Upper lobe of right lung (tissue), 1 donor: ENCODE measurements around the gene STK39. TPM values are rescaled to one million over a fixed set of nuclear protein-coding genes. Genes with fewer than 3 reads are reported as not detected.

Source experiments
- ATAC-seq: fragments of 200-7000 bp; cut with Tn5 transposase; one replicate; pipeline ENCODE4 v1.9.1; 2020; ENCODE audit warnings: mild to moderate bottlenecking, moderate library complexity
- DNase-seq: peaks from one replicate; pipeline ENCODE4 v3.0.0-alpha.2; 2020
- H3K27ac ChIP-seq: fragments of 200-600 bp; one replicate; pipeline ENCODE4 v1.8.0; 2022
- H3K27me3 ChIP-seq: fragments of 200-600 bp; one replicate; pipeline ENCODE4 v1.8.0; 2022; ENCODE audit warnings: mild to moderate bottlenecking
- H3K36me3 ChIP-seq: fragments of 200-600 bp; one replicate; pipeline ENCODE4 v1.8.0; 2022
- H3K4me1 ChIP-seq: fragments of 200-600 bp; one replicate; pipeline ENCODE4 v1.8.0; 2022
- H3K4me3 ChIP-seq: fragments of 200-600 bp; one replicate; pipeline ENCODE4 v1.8.0; 2022; ENCODE audit warnings: mild to moderate bottlenecking
- H3K9me3 ChIP-seq: fragments of 200-600 bp; one replicate; pipeline ENCODE4 v1.8.0; 2022
- CTCF ChIP-seq: fragments of 200-600 bp; IDR thresholded peaks from one replicate; pipeline ENCODE4 v1.8.0; 2022; ENCODE audit warnings: antibody characterized with exemption
- intact Hi-C: fragments of 100-400 bp; cut with DNase I; formaldehyde crosslinking; loops from one replicate; pipeline ENCODE4 v1.11.0; 2022
- total RNA-seq: library from RNA; stranded (reverse); fragmentation: NEBNext Ultra II Directional; extraction: Animal tissue kit (Norgen Biotek cat#: 25700); gene quantifications from one replicate; pipeline ENCODE4 v1.2.1, GENCODE V29; 2021
- donor health status: DM: no; HTN: yes; CAD: no; lungs with severe emphysema.

The STK39 gene
- total RNA-seq, 1 donor from 2014 or later: 13.2 TPM

- no peaks in the 10 kb centered on the region for H3K27me3 ChIP-seq
- intact Hi-C loops: no loop called here
Measured at GRCh38 chr2:168116448-168116847, 130.9 kb downstream of the STK39 start.

GRCh38 chr2:168114619-168115018 is 132.8 kb downstream of the STK39 start:
- no peak overlapping the region for H3K4me3 ChIP-seq
- H3K4me1 ChIP-seq: peaks cover 7% of the 10 kb centered on the region
- no peaks in the 10 kb centered on the region for H3K27me3 ChIP-seq
- no peak for TF ChIP-seq CTCF
- ATAC-seq (no peak), DNase-seq (no peak)
- no peaks in the 10 kb centered on the region for H3K36me3 ChIP-seq
- H3K9me3 ChIP-seq: no peaks in the 10 kb centered on the region
- intact Hi-C loops: no loop called here
- H3K27ac ChIP-seq: no peak overlapping the region

More at GRCh38 chr2:168116448-168116847, 130.9 kb downstream of the STK39 start:
- no peak for ATAC-seq
- no peak for DNase-seq
- Histone ChIP-seq H3K27ac (no peak overlapping the region), H3K9me3 (no peaks in the 10 kb centered on the region), H3K36me3 (no peaks in the 10 kb centered on the region), H3K4me3 (no peak overlapping the region), H3K4me1 (peaks cover 7% of the 10 kb centered on the region)
- TF ChIP-seq CTCF: no peak

GRCh38 chr2:168114040-168114439 is 133.4 kb downstream of the STK39 start:
- Histone ChIP-seq H3K4me3 (no peak overlapping the region), H3K4me1 (peaks cover 2% of the 10 kb centered on the region), H3K36me3 (no peaks in the 10 kb centered on the region), H3K27ac (no peak overlapping the region), H3K9me3 (no peaks in the 10 kb centered on the region), H3K27me3 (no peaks in the 10 kb centered on the region)
- TF ChIP-seq CTCF: no peak
- DNase-seq (no peak), ATAC-seq (no peak)
- intact Hi-C loops: no loop called here

GRCh38 chr2:168107322-168107721 is 140.1 kb downstream of the STK39 start:
- no peaks in the 10 kb centered on the region for H3K27me3 ChIP-seq
- H3K4me3 ChIP-seq: no peak overlapping the region
- no peak overlapping the region for H3K27ac ChIP-seq
- no peak for TF ChIP-seq CTCF
- H3K36me3 ChIP-seq: no peaks in the 10 kb centered on the region
- no peak for ATAC-seq
- intact Hi-C loops: no loop called here
- H3K9me3 ChIP-seq: no peaks in the 10 kb centered on the region
- no peak for DNase-seq
- no peaks in the 10 kb centered on the region for H3K4me1 ChIP-seq

GRCh38 chr2:168105127-168105683 is 142.2 kb downstream of the STK39 start:
- no peak for TF ChIP-seq CTCF
- intact Hi-C loops: no loop called here
- DNase-seq (no peak), ATAC-seq (no peak)
- Histone ChIP-seq H3K4me1 (no peaks in the 10 kb centered on the region), H3K27ac (no peak overlapping the region), H3K4me3 (no peak overlapping the region), H3K27me3 (no peaks in the 10 kb centered on the region), H3K36me3 (no peaks in the 10 kb centered on the region), H3K9me3 (no peaks in the 10 kb centered on the region)

GRCh38 chr2:168097431-168097830 is 150.0 kb downstream of the STK39 start:
- no peak for ATAC-seq
- H3K27me3 ChIP-seq: no peaks in the 10 kb centered on the region
- no peak for TF ChIP-seq CTCF
- no peaks in the 10 kb centered on the region for H3K9me3 ChIP-seq
- H3K36me3 ChIP-seq: no peaks in the 10 kb centered on the region
- intact Hi-C loops: no loop called here
- H3K4me1 ChIP-seq: no peaks in the 10 kb centered on the region
- no peak overlapping the region for H3K27ac ChIP-seq
- no peak for DNase-seq
- H3K4me3 ChIP-seq: no peak overlapping the region
